HepG2 (cell line): Measurements from ENCODE around the gene SLC38A2. TPM values are rescaled to one million over a fixed set of nuclear protein-coding genes. Genes with fewer than 3 reads are reported as not detected.

Experiments
- CHCHD3 ChIP-seq: sonication (generic); formaldehyde crosslinking; IDR thresholded peaks from 2 replicates; pipeline ENCODE4 v1.8.0; 2022; ENCODE audit warnings: mild to moderate bottlenecking, missing genetic modification reagents, moderate library complexity
- IKZF4 ChIP-seq: sonication (generic); formaldehyde crosslinking; IDR thresholded peaks from 2 replicates; pipeline ENCODE4 v1.5.1; 2020; ENCODE audit warnings: borderline replicate concordance, mild to moderate bottlenecking, low read depth, missing genetic modification reagents; ENCODE audit errors: not compliant biosample characterization
- KDM2A ChIP-seq: sonication (generic); formaldehyde crosslinking; IDR thresholded peaks from 2 replicates; pipeline ENCODE4 v1.4.0; 2020; ENCODE audit warnings: low read depth, missing genetic modification reagents, borderline replicate concordance
- NFE2L2 ChIP-seq: fragments of 150-350 bp; IDR thresholded peaks from 2 replicates; pipeline ENCODE4 v1.6.1; 2014; ENCODE audit warnings: low read length
- NRL ChIP-seq: sonication (generic); formaldehyde crosslinking; IDR thresholded peaks from 2 replicates; pipeline ENCODE4 v1.5.0; 2020; ENCODE audit warnings: missing genetic modification reagents, mild to moderate bottlenecking, moderate library complexity, borderline replicate concordance
- PRPF4 ChIP-seq: fragments of 200-400 bp; formaldehyde crosslinking; IDR thresholded peaks from 2 replicates; pipeline ENCODE4 v1.6.1; 2016; ENCODE audit warnings: low read length, low read depth; ENCODE audit not compliant: poor library complexity, severe bottlenecking
- RAD21 ChIP-seq: fragments of 450-650 bp; formaldehyde crosslinking; IDR thresholded peaks from 2 replicates; pipeline ENCODE4 v1.5.0; 2020; ENCODE audit warnings: mild to moderate bottlenecking
- ZNF17 ChIP-seq: sonication (generic); formaldehyde crosslinking; IDR thresholded peaks from 2 replicates; pipeline ENCODE4 v1.5.0; 2020; ENCODE audit warnings: mild to moderate bottlenecking, missing genetic modification reagents
- ZNF234 ChIP-seq: sonication (generic); formaldehyde crosslinking; conservative IDR thresholded peaks from 2 replicates; pipeline ENCODE4 v1.5.1; 2020; ENCODE audit warnings: mild to moderate bottlenecking, missing genetic modification reagents
- ZSCAN31 ChIP-seq: sonication (generic); formaldehyde crosslinking; IDR thresholded peaks from 2 replicates; pipeline ENCODE4 v1.5.0; 2020; ENCODE audit warnings: low read depth, mild to moderate bottlenecking, missing genetic modification reagents
- polyA plus RNA-seq, 8 experiments: library from polyadenylated mRNA; depleted of rRNA in 3 of 8; stranded (reverse) in 7 of 8; unstranded in 1 of 8; fragments of >200 nt; fragmentation: Illumina TruSeq in 4 of 8; extraction: Trizol in 4 of 8; gene quantifications; 2 replicates each; pipeline versions ENCODE4 v1.2.1 to v1.2.3, GENCODE V29; 2011 to 2016; ENCODE audit warnings: low read depth in 4 of 8, missing spikeins in 1 of 8, mixed read lengths in 1 of 8; ENCODE audit not compliant: insufficient read depth in 1 of 8
- total RNA-seq, 5 experiments: library from RNA; depleted of rRNA; stranded (reverse); fragments of >200 nt; fragmentation: Illumina TruSeq; extraction: Trizol; gene quantifications; 2 replicates each; pipeline ENCODE4 v1.2.3, GENCODE V29; 2016; ENCODE audit warnings: low read depth in 1 of 5
- TF ChIP-seq, protein P1 (sequence below): sonication (generic); formaldehyde crosslinking; IDR thresholded peaks from 2 replicates; pipeline ENCODE4 v1.8.1; 2023; ENCODE audit warnings: missing genetic modification reagents, inconsistent platforms, borderline replicate concordance
- TF ChIP-seq, protein P2 (sequence below): sonication (generic); formaldehyde crosslinking; IDR thresholded peaks from 2 replicates; pipeline ENCODE4 v1.5.0; 2020; ENCODE audit warnings: missing genetic modification reagents
- TF ChIP-seq, protein P3 (sequence below): sonication (generic); formaldehyde crosslinking; IDR thresholded peaks from 2 replicates; pipeline ENCODE4 v1.4.0; 2020; ENCODE audit warnings: missing genetic modification reagents
- TF ChIP-seq, protein P4 (sequence below): sonication (generic); formaldehyde crosslinking; conservative IDR thresholded peaks from 2 replicates; pipeline ENCODE4 v1.8.0; 2022; ENCODE audit warnings: low read depth, missing genetic modification reagents
- TF ChIP-seq, protein P5 (sequence below): sonication (generic); formaldehyde crosslinking; IDR thresholded peaks from 2 replicates; pipeline ENCODE4 v1.9.0; 2021; ENCODE audit warnings: missing genetic modification reagents, borderline replicate concordance
- TF ChIP-seq, protein P6 (sequence below): sonication (generic); formaldehyde crosslinking; IDR thresholded peaks from 2 replicates; pipeline ENCODE4 v1.5.0; 2020; ENCODE audit warnings: mild to moderate bottlenecking, missing genetic modification reagents

SLC38A2 gene
- total and polyA plus RNA-seq, 2 of the 13 experiments (the other 11 are each of a cell fraction or from before 2014, with no cell fraction given) = 368 to 880 TPM

DNA sequence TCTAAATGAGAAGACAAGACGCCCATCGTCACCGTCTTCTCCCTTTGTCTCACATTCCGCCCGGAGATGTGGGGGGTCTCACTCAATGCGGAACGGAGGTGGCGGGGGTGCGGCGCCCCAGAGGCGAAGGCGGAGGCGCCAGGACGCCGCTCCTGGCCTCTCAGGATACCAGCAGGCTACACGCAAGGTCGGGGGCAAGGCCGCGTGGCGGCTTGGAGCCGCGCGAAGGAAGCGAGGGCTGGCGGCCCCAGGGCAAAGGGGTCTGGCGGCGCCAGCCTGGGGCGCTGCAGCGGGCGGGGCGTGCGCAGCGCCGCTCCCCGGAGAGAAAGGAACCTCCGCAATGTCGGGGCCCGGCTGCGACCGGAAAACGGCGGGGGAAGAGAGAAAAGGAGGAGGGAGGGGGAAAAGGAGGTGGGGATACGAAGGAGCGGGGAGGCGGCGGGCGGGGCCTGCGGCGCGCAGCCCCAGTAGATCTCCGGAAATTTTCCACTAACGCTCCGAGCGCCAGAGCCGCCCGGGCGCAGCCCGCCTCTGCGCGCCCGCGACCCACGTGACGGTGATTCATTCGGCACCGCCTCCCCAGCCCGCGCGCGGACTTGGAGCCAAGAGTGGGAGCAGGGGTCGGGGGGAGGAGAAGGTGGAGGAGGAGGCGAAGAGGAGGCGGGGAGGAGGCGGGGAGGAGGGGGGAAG, 10.5 kb upstream of the SLC38A2 start (continued):
- TF ChIP-seq NFE2L2 = no peak
- TF ChIP-seq CHCHD3 (CRISPR knock-in tag) = no peak
- no peak for TF ChIP-seq PRPF4
- peak; percentile 67; the same call in 1 of the 2 replicates for TF ChIP-seq ZSCAN31 (CRISPR knock-in tag)
- TF ChIP-seq ZNF17 (CRISPR knock-in tag) = no peak
- TF ChIP-seq IKZF4 (CRISPR knock-in tag) = peak; percentile 49
- TF ChIP-seq, protein P1, sequence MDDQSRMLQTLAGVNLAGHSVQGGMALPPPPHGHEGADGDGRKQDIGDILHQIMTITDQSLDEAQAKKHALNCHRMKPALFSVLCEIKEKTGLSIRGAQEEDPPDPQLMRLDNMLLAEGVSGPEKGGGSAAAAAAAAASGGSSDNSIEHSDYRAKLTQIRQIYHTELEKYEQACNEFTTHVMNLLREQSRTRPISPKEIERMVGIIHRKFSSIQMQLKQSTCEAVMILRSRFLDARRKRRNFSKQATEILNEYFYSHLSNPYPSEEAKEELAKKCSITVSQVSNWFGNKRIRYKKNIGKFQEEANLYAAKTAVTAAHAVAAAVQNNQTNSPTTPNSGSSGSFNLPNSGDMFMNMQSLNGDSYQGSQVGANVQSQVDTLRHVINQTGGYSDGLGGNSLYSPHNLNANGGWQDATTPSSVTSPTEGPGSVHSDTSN (CRISPR knock-in tag) = no peak
- peak; percentile 72 for TF ChIP-seq RAD21 (CRISPR knock-in tag)
- TF ChIP-seq, protein P2, sequence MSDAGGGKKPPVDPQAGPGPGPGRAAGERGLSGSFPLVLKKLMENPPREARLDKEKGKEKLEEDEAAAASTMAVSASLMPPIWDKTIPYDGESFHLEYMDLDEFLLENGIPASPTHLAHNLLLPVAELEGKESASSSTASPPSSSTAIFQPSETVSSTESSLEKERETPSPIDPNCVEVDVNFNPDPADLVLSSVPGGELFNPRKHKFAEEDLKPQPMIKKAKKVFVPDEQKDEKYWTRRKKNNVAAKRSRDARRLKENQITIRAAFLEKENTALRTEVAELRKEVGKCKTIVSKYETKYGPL (CRISPR knock-in tag) = 0 out of 2 replicates have a peak, but pooled peaks have one; percentile 34
- TF ChIP-seq, protein P3, sequence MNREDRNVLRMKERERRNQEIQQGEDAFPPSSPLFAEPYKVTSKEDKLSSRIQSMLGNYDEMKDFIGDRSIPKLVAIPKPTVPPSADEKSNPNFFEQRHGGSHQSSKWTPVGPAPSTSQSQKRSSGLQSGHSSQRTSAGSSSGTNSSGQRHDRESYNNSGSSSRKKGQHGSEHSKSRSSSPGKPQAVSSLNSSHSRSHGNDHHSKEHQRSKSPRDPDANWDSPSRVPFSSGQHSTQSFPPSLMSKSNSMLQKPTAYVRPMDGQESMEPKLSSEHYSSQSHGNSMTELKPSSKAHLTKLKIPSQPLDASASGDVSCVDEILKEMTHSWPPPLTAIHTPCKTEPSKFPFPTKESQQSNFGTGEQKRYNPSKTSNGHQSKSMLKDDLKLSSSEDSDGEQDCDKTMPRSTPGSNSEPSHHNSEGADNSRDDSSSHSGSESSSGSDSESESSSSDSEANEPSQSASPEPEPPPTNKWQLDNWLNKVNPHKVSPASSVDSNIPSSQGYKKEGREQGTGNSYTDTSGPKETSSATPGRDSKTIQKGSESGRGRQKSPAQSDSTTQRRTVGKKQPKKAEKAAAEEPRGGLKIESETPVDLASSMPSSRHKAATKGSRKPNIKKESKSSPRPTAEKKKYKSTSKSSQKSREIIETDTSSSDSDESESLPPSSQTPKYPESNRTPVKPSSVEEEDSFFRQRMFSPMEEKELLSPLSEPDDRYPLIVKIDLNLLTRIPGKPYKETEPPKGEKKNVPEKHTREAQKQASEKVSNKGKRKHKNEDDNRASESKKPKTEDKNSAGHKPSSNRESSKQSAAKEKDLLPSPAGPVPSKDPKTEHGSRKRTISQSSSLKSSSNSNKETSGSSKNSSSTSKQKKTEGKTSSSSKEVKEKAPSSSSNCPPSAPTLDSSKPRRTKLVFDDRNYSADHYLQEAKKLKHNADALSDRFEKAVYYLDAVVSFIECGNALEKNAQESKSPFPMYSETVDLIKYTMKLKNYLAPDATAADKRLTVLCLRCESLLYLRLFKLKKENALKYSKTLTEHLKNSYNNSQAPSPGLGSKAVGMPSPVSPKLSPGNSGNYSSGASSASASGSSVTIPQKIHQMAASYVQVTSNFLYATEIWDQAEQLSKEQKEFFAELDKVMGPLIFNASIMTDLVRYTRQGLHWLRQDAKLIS = no peak
- TF ChIP-seq KDM2A = peak; percentile 62; the same call in 1 of the 2 replicates
- TF ChIP-seq, protein P4, sequence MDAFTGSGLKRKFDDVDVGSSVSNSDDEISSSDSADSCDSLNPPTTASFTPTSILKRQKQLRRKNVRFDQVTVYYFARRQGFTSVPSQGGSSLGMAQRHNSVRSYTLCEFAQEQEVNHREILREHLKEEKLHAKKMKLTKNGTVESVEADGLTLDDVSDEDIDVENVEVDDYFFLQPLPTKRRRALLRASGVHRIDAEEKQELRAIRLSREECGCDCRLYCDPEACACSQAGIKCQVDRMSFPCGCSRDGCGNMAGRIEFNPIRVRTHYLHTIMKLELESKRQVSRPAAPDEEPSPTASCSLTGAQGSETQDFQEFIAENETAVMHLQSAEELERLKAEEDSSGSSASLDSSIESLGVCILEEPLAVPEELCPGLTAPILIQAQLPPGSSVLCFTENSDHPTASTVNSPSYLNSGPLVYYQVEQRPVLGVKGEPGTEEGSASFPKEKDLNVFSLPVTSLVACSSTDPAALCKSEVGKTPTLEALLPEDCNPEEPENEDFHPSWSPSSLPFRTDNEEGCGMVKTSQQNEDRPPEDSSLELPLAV (CRISPR knock-in tag) = no peak
- no peak for TF ChIP-seq NRL (CRISPR knock-in tag)
- no peak for TF ChIP-seq ZNF234 (CRISPR knock-in tag)
- TF ChIP-seq, protein P5, sequence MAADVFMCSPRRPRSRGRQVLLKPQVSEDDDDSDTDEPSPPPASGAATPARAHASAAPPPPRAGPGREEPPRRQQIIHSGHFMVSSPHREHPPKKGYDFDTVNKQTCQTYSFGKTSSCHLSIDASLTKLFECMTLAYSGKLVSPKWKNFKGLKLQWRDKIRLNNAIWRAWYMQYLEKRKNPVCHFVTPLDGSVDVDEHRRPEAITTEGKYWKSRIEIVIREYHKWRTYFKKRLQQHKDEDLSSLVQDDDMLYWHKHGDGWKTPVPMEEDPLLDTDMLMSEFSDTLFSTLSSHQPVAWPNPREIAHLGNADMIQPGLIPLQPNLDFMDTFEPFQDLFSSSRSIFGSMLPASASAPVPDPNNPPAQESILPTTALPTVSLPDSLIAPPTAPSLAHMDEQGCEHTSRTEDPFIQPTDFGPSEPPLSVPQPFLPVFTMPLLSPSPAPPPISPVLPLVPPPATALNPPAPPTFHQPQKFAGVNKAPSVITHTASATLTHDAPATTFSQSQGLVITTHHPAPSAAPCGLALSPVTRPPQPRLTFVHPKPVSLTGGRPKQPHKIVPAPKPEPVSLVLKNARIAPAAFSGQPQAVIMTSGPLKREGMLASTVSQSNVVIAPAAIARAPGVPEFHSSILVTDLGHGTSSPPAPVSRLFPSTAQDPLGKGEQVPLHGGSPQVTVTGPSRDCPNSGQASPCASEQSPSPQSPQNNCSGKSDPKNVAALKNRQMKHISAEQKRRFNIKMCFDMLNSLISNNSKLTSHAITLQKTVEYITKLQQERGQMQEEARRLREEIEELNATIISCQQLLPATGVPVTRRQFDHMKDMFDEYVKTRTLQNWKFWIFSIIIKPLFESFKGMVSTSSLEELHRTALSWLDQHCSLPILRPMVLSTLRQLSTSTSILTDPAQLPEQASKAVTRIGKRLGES (CRISPR knock-in tag) = no peak
- TF ChIP-seq, protein P6, sequence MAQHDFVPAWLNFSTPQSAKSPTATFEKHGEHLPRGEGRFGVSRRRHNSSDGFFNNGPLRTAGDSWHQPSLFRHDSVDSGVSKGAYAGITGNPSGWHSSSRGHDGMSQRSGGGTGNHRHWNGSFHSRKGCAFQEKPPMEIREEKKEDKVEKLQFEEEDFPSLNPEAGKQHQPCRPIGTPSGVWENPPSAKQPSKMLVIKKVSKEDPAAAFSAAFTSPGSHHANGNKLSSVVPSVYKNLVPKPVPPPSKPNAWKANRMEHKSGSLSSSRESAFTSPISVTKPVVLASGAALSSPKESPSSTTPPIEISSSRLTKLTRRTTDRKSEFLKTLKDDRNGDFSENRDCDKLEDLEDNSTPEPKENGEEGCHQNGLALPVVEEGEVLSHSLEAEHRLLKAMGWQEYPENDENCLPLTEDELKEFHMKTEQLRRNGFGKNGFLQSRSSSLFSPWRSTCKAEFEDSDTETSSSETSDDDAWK (CRISPR knock-in tag) = no peak
